ENCODE data around the gene SEC16B. TPM values are rescaled to one million over a fixed set of nuclear protein-coding genes. Genes with fewer than 3 reads are reported as not detected.

Gene SEC16B
- total and polyA plus RNA-seq, 4 donors: 10.9 to 56.8 (median 29.4) TPM

GRCh38 chr1:177925006-177925405 lies 44.9 kb downstream of the SEC16B start:
- H3K9ac ChIP-seq (ENCODE audit: low read depth in 1 of 2, low read length in 2 of 2): no peak overlapping the region
- TF ChIP-seq, protein P1, sequence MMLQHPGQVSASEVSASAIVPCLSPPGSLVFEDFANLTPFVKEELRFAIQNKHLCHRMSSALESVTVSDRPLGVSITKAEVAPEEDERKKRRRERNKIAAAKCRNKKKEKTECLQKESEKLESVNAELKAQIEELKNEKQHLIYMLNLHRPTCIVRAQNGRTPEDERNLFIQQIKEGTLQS (IDR thresholded peaks at IDR 0.05): no peak
- TF ChIP-seq YY1 (IDR thresholded peaks at IDR 0.05) (no peak), FOXA1 (IDR thresholded peaks at IDR 0.05) (no peak), JUND (IDR thresholded peaks at IDR 0.05) (no peak), MAX (IDR thresholded peaks at IDR 0.05) (no peak)
- TF ChIP-seq, protein P2, sequence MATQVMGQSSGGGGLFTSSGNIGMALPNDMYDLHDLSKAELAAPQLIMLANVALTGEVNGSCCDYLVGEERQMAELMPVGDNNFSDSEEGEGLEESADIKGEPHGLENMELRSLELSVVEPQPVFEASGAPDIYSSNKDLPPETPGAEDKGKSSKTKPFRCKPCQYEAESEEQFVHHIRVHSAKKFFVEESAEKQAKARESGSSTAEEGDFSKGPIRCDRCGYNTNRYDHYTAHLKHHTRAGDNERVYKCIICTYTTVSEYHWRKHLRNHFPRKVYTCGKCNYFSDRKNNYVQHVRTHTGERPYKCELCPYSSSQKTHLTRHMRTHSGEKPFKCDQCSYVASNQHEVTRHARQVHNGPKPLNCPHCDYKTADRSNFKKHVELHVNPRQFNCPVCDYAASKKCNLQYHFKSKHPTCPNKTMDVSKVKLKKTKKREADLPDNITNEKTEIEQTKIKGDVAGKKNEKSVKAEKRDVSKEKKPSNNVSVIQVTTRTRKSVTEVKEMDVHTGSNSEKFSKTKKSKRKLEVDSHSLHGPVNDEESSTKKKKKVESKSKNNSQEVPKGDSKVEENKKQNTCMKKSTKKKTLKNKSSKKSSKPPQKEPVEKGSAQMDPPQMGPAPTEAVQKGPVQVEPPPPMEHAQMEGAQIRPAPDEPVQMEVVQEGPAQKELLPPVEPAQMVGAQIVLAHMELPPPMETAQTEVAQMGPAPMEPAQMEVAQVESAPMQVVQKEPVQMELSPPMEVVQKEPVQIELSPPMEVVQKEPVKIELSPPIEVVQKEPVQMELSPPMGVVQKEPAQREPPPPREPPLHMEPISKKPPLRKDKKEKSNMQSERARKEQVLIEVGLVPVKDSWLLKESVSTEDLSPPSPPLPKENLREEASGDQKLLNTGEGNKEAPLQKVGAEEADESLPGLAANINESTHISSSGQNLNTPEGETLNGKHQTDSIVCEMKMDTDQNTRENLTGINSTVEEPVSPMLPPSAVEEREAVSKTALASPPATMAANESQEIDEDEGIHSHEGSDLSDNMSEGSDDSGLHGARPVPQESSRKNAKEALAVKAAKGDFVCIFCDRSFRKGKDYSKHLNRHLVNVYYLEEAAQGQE (IDR thresholded peaks at IDR 0.05): no peak

GRCh38 chr1:177923441-177923840 lies 46.4 kb downstream of the SEC16B start:
- H3K9ac ChIP-seq (ENCODE audit: low read depth in 1 of 2, low read length in 2 of 2): no peak overlapping the region
- H3K36me3 ChIP-seq (ENCODE audit: control insufficient read depth in 4 of 4, insufficient read depth in 3 of 4, low read depth in 1 of 4, low read length in 3 of 4): peaks cover 0 to 17% (median 14%) of the 10 kb centered on the region in 4 donors
- H3K27me3 ChIP-seq (ENCODE audit: control insufficient read depth in 4 of 4, insufficient read depth in 4 of 4, low read length in 3 of 4): no peaks in the 10 kb centered on the region
- DNase-seq (ENCODE audit: low spot score): no peak
- H3K27ac ChIP-seq (ENCODE audit: low read depth in 1 of 2, low read length in 2 of 2): no peak overlapping the region
- no peaks in the 10 kb centered on the region for H3K4me1 ChIP-seq (ENCODE audit: control insufficient read depth in 4 of 4, insufficient read depth in 4 of 4, low read length in 3 of 4)
- 90% methylated on average over 3 of the region's 3 CpGs for WGBS
- H3K4me3 ChIP-seq (ENCODE audit: low read depth in 1 of 3, low read length in 3 of 3): no peak overlapping the region
- no peaks in the 10 kb centered on the region for H3K9me3 ChIP-seq (ENCODE audit: control insufficient read depth in 4 of 4, low read length in 3 of 4)
- TF ChIP-seq FOXA2 (IDR thresholded peaks at IDR 0.05): no peak
- TF ChIP-seq RAD21 (IDR thresholded peaks at IDR 0.05): no peak
- TF ChIP-seq, protein P3, sequence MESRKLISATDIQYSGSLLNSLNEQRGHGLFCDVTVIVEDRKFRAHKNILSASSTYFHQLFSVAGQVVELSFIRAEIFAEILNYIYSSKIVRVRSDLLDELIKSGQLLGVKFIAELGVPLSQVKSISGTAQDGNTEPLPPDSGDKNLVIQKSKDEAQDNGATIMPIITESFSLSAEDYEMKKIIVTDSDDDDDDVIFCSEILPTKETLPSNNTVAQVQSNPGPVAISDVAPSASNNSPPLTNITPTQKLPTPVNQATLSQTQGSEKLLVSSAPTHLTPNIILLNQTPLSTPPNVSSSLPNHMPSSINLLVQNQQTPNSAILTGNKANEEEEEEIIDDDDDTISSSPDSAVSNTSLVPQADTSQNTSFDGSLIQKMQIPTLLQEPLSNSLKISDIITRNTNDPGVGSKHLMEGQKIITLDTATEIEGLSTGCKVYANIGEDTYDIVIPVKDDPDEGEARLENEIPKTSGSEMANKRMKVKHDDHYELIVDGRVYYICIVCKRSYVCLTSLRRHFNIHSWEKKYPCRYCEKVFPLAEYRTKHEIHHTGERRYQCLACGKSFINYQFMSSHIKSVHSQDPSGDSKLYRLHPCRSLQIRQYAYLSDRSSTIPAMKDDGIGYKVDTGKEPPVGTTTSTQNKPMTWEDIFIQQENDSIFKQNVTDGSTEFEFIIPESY (IDR thresholded peaks at IDR 0.05): no peak
- no peak for TF ChIP-seq MAX (IDR thresholded peaks at IDR 0.05)
- TF ChIP-seq NR2F2 (IDR thresholded peaks at IDR 0.05): no peak
- no peak for TF ChIP-seq JUND (IDR thresholded peaks at IDR 0.05)
- no peak for TF ChIP-seq SP1 (IDR thresholded peaks at IDR 0.05)
- TF ChIP-seq HNF4A (conservative IDR thresholded peaks at IDR 0.05): no peak
- TF ChIP-seq YY1 (IDR thresholded peaks at IDR 0.05): no peak
- no peak for TF ChIP-seq RXRA (IDR thresholded peaks at IDR 0.05)
- no peak for TF ChIP-seq FOXA1 (IDR thresholded peaks at IDR 0.05)
- TF ChIP-seq GABPA (IDR thresholded peaks at IDR 0.05 in 1 of 2, conservative IDR thresholded peaks at IDR 0.05 in 1 of 2): no peak
- TF ChIP-seq CTCF (IDR thresholded peaks at IDR 0.05; ENCODE audit: low read depth, low read length, missing input control): no peak
- TF ChIP-seq, protein P1 (IDR thresholded peaks at IDR 0.05): no peak
- TF ChIP-seq EGR1 (IDR thresholded peaks at IDR 0.05; ENCODE audit: low read depth in 2 of 2): no peak
- TF ChIP-seq, protein P2 (IDR thresholded peaks at IDR 0.05): no peak
- TF ChIP-seq HNF4G (IDR thresholded peaks at IDR 0.05): no peak
- TF ChIP-seq TAF1 (conservative IDR thresholded peaks at IDR 0.05): no peak

More at GRCh38 chr1:177925006-177925405, 44.9 kb downstream of the SEC16B start:
- H3K4me1 ChIP-seq (ENCODE audit: control insufficient read depth in 4 of 4, insufficient read depth in 4 of 4, low read length in 3 of 4): no peaks in the 10 kb centered on the region
- peaks cover 7 to 32% (median 28%) of the 10 kb centered on the region in 4 donors for H3K36me3 ChIP-seq (ENCODE audit: control insufficient read depth in 4 of 4, insufficient read depth in 3 of 4, low read depth in 1 of 4, low read length in 3 of 4)
- no peaks in the 10 kb centered on the region for H3K27me3 ChIP-seq (ENCODE audit: control insufficient read depth in 4 of 4, insufficient read depth in 4 of 4, low read length in 3 of 4)
- H3K27ac ChIP-seq (ENCODE audit: low read depth in 1 of 2, low read length in 2 of 2): no peak overlapping the region
- no peak for DNase-seq (ENCODE audit: low spot score)
- WGBS: 74% methylated on average over 2 of the region's 2 CpGs
- H3K9me3 ChIP-seq (ENCODE audit: control insufficient read depth in 4 of 4, low read length in 3 of 4): no peaks in the 10 kb centered on the region
- H3K4me3 ChIP-seq (ENCODE audit: low read depth in 1 of 3, low read length in 3 of 3): no peak overlapping the region

All from liver (tissue), 9 donors.